Measurements from ENCODE around the gene SOSTDC1. TPM values are rescaled to one million over a fixed set of nuclear protein-coding genes. Genes with fewer than 3 reads are reported as not detected.

SOSTDC1 gene
- total RNA-seq, 2 experiments from 2014 or later: not detected

GRCh38 chr7:16428182-16428581 lies 37.4 kb downstream of the SOSTDC1 start:
- no peak for DNase-seq
- Mint-ChIP-seq H3K9me3 (no peaks in the 10 kb centered on the region), H3K4me3 (no peak overlapping the region), H3K27me3 (no peaks in the 10 kb centered on the region), H3K4me1 (ENCODE audit: low read depth) (no peaks in the 10 kb centered on the region), H3K36me3 (no peaks in the 10 kb centered on the region), H3K27ac (no peak overlapping the region)
- intact Hi-C loops (cut with micrococcal nuclease): loop anchor here (10.0 kb wide), 2 partner anchors 353 to 877 kb away; no protein-coding TSS in a partner anchor
- CTCF ChIA-PET: no interaction called here
- POLR2A ChIA-PET: interaction anchor here (0.6 kb wide), 1 partner anchor 1117 kb away, joined by 3 read pairs; no protein-coding TSS in a partner anchor

- Mint-ChIP-seq H3K4me1 (ENCODE audit: low read depth) (peaks cover 15% of the 10 kb centered on the region), H3K9me3 (no peaks in the 10 kb centered on the region), H3K27ac (no peak overlapping the region), H3K4me3 (no peak overlapping the region), H3K27me3 (peaks cover 3% of the 10 kb centered on the region), H3K36me3 (peaks cover 1% of the 10 kb centered on the region)
- ChIA-PET CTCF (interaction anchor here (2.2 kb wide), 1 partner anchor 9 kb away, joined by 7 read pairs; no protein-coding TSS in a partner anchor), POLR2A (no interaction called here)
- intact Hi-C loops (cut with micrococcal nuclease): loop anchor here (10.0 kb wide), 2 partner anchors 349 to 881 kb away; no protein-coding TSS in a partner anchor
- no peak for DNase-seq
These were observed 41.8 kb downstream of the SOSTDC1 start for GRCh38 chr7:16423761-16424160.

GRCh38 chr7:16422917-16423316 lies 42.6 kb downstream of the SOSTDC1 start:
- H3K36me3 Mint-ChIP-seq: peaks cover 1% of the 10 kb centered on the region
- POLR2A ChIA-PET: no interaction called here
- no peak overlapping the region for H3K27ac Mint-ChIP-seq
- peaks cover 3% of the 10 kb centered on the region for H3K27me3 Mint-ChIP-seq
- intact Hi-C loops (cut with micrococcal nuclease): loop anchor here (10.0 kb wide), 2 partner anchors 348 to 882 kb away; no protein-coding TSS in a partner anchor
- H3K4me1 Mint-ChIP-seq (ENCODE audit: low read depth): peaks cover 15% of the 10 kb centered on the region
- H3K9me3 Mint-ChIP-seq: no peaks in the 10 kb centered on the region
- no peak for DNase-seq
- H3K4me3 Mint-ChIP-seq: no peak overlapping the region
- CTCF ChIA-PET: interaction anchor here (2.2 kb wide), 1 partner anchor 10 kb away, joined by 7 read pairs; no protein-coding TSS in a partner anchor

GRCh38 chr7:16422103-16422435 lies 43.5 kb downstream of the SOSTDC1 start:
- Mint-ChIP-seq H3K36me3 (peaks cover 1% of the 10 kb centered on the region), H3K4me3 (peak overlapping the region; percentile 61), H3K27me3 (peaks cover 3% of the 10 kb centered on the region), H3K27ac (peak overlapping the region; percentile 49), H3K9me3 (no peaks in the 10 kb centered on the region), H3K4me1 (ENCODE audit: low read depth) (peaks cover 15% of the 10 kb centered on the region)
- POLR2A ChIA-PET: interaction anchor here (3.3 kb wide), 1 partner anchor 224 kb away, joined by 24 read pairs; the partner anchor contains the start of genes ANKMY2 and BZW2
- intact Hi-C loops (cut with micrococcal nuclease): loop anchor here (10.0 kb wide), 2 partner anchors 347 to 883 kb away; no protein-coding TSS in a partner anchor
- DNase-seq: no peak
- CTCF ChIA-PET: interaction anchor here (2.7 kb wide), 1 partner anchor 143 kb away, joined by 18 read pairs; no protein-coding TSS in a partner anchor

- peak; percentile 50 for DNase-seq
- POLR2A ChIA-PET: interaction anchor here (0.6 to 3.3 kb wide), 3 partner anchors 199 to 875 kb away, joined by 3 to 24 read pairs (median 4); partner anchors contain the start of genes ANKMY2 and BZW2
- H3K36me3 Mint-ChIP-seq: peaks cover 1% of the 10 kb centered on the region
- CTCF ChIA-PET: interaction anchor here (1.2 to 2.7 kb wide), 3 partner anchors 14 to 224 kb away, joined by 3 to 18 read pairs (median 4); partner anchors contain the start of genes ANKMY2 and BZW2
- peak within 1 kb of the TSS; percentile 96 for H3K27ac Mint-ChIP-seq
- H3K9me3 Mint-ChIP-seq: no peaks in the 10 kb centered on the region
- H3K27me3 Mint-ChIP-seq: peaks cover 3% of the 10 kb centered on the region
- H3K4me1 Mint-ChIP-seq (ENCODE audit: low read depth): peaks cover 17% of the 10 kb centered on the region
- intact Hi-C loops (cut with micrococcal nuclease): loop anchor here (10.0 kb wide), 2 partner anchors 347 to 883 kb away; no protein-coding TSS in a partner anchor
- H3K4me3 Mint-ChIP-seq: peak within 1 kb of the TSS; percentile 89
These were observed 44.0 kb downstream of the SOSTDC1 start, which contains the start of gene CRPPA for GRCh38 chr7:16421333-16422102. Gene CRPPA (minus strand): TSS chr7:16421538. CDS start chr7:16421322, 216 bp downstream.

GRCh38 chr7:16420649-16421332 lies 44.7 kb downstream of the SOSTDC1 start:
- intact Hi-C loops (cut with micrococcal nuclease): loop anchor here (1.0 to 10.0 kb wide), 3 partner anchors 225 to 884 kb away; partner anchors contain the start of gene ANKMY2
- Mint-ChIP-seq H3K27me3 (peaks cover 3% of the 10 kb centered on the region), H3K9me3 (no peaks in the 10 kb centered on the region), H3K4me1 (ENCODE audit: low read depth) (peaks cover 17% of the 10 kb centered on the region), H3K36me3 (peaks cover 1% of the 10 kb centered on the region), H3K4me3 (peak overlapping the region; percentile 89), H3K27ac (peak overlapping the region; percentile 96)
- peak; percentile 89 for DNase-seq
- ChIA-PET POLR2A (interaction anchor here (0.6 to 3.3 kb wide), 4 partner anchors 199 to 876 kb away, joined by 3 to 24 read pairs (median 4); partner anchors contain the start of genes ANKMY2 and BZW2), CTCF (interaction anchor here (0.9 to 2.7 kb wide), 4 partner anchors 15 to 225 kb away, joined by 3 to 18 read pairs (median 4); partner anchors contain the start of genes ANKMY2 and BZW2)

- intact Hi-C loops (cut with micrococcal nuclease): loop anchor here (1.0 to 10.0 kb wide), 3 partner anchors 225 to 885 kb away; partner anchors contain the start of gene ANKMY2
- peaks cover 17% of the 10 kb centered on the region for H3K4me1 Mint-ChIP-seq (ENCODE audit: low read depth)
- no peaks in the 10 kb centered on the region for H3K9me3 Mint-ChIP-seq
- H3K36me3 Mint-ChIP-seq: peaks cover 1% of the 10 kb centered on the region
- ChIA-PET CTCF (interaction anchor here (0.9 to 2.7 kb wide), 4 partner anchors 15 to 226 kb away, joined by 3 to 18 read pairs (median 4); partner anchors contain the start of genes ANKMY2 and BZW2), POLR2A (interaction anchor here (0.7 to 3.3 kb wide), 3 partner anchors 174 to 225 kb away, joined by 4 to 24 read pairs (median 4); partner anchors contain the start of genes ANKMY2 and BZW2)
- H3K27ac Mint-ChIP-seq: peak overlapping the region; percentile 96
- peaks cover 3% of the 10 kb centered on the region for H3K27me3 Mint-ChIP-seq
- no peak for DNase-seq
- peak overlapping the region; percentile 89 for H3K4me3 Mint-ChIP-seq
These were observed 45.2 kb downstream of the SOSTDC1 start for GRCh38 chr7:16420329-16420648.

GRCh38 chr7:16419859-16420258 lies 45.7 kb downstream of the SOSTDC1 start:
- H3K4me3 Mint-ChIP-seq: peak overlapping the region; percentile 89
- peak overlapping the region; percentile 96 for H3K27ac Mint-ChIP-seq
- ChIA-PET POLR2A (interaction anchor here (0.7 to 3.3 kb wide), 2 partner anchors 173 to 226 kb away, joined by 4 to 24 read pairs; partner anchors contain the start of genes ANKMY2 and BZW2), CTCF (interaction anchor here (0.9 to 2.7 kb wide), 3 partner anchors 144 to 226 kb away, joined by 3 to 18 read pairs (median 4); partner anchors contain the start of genes ANKMY2 and BZW2)
- peaks cover 3% of the 10 kb centered on the region for H3K27me3 Mint-ChIP-seq
- intact Hi-C loops (cut with micrococcal nuclease): loop anchor here (1.0 to 10.0 kb wide), 3 partner anchors 225 to 885 kb away; partner anchors contain the start of gene ANKMY2
- peaks cover 17% of the 10 kb centered on the region for H3K4me1 Mint-ChIP-seq (ENCODE audit: low read depth)
- H3K9me3 Mint-ChIP-seq: no peaks in the 10 kb centered on the region
- no peak for DNase-seq
- H3K36me3 Mint-ChIP-seq: peaks cover 1% of the 10 kb centered on the region

GRCh38 chr7:16419126-16419525 lies 46.4 kb downstream of the SOSTDC1 start:
- H3K27me3 Mint-ChIP-seq: peaks cover 3% of the 10 kb centered on the region
- peaks cover 17% of the 10 kb centered on the region for H3K4me1 Mint-ChIP-seq (ENCODE audit: low read depth)
- H3K4me3 Mint-ChIP-seq: no peak overlapping the region
- no peak overlapping the region for H3K27ac Mint-ChIP-seq
- intact Hi-C loops (cut with micrococcal nuclease): no loop called here
- CTCF ChIA-PET: no interaction called here
- no peaks in the 10 kb centered on the region for H3K9me3 Mint-ChIP-seq
- DNase-seq: no peak
- H3K36me3 Mint-ChIP-seq: peaks cover 1% of the 10 kb centered on the region
- POLR2A ChIA-PET: interaction anchor here (3.3 kb wide), 1 partner anchor 226 kb away, joined by 24 read pairs; the partner anchor contains the start of genes ANKMY2 and BZW2

GRCh38 chr7:16417906-16418305 lies 47.6 kb downstream of the SOSTDC1 start:
- intact Hi-C loops (cut with micrococcal nuclease): no loop called here
- no peak for DNase-seq
- H3K4me3 Mint-ChIP-seq: no peak overlapping the region

More at GRCh38 chr7:16417906-16418305, 47.6 kb downstream of the SOSTDC1 start:
- Mint-ChIP-seq H3K9me3 (no peaks in the 10 kb centered on the region), H3K36me3 (peaks cover 1% of the 10 kb centered on the region), H3K27ac (no peak overlapping the region), H3K27me3 (peaks cover 3% of the 10 kb centered on the region), H3K4me1 (ENCODE audit: low read depth) (peaks cover 17% of the 10 kb centered on the region)
- ChIA-PET POLR2A (no interaction called here), CTCF (no interaction called here)

Measured in activated CD4-positive, alpha-beta memory T cell treated with anti-CD3 and anti-CD28 coated beads for 36 hours (primary cell).